GM12892 (cell line): ENCODE measurements around the gene SCAMP4.

ENCODE experiments used
- POLR2A ChIP-seq: IDR thresholded peaks from 2 replicates; pipeline ENCODE4 v1.6.1; 2011; ENCODE audit warnings: low read depth, low read length, control low read depth
- POLR2AphosphoS5 ChIP-seq: IDR thresholded peaks from 2 replicates; pipeline ENCODE4 v1.6.1; 2011; ENCODE audit warnings: low read depth, low read length, control low read depth
- TAF1 ChIP-seq: IDR thresholded peaks from 2 replicates; pipeline ENCODE4 v1.6.1; 2011; ENCODE audit warnings: low read depth, mild to moderate bottlenecking, control low read depth, low read length, borderline replicate concordance

DNA sequence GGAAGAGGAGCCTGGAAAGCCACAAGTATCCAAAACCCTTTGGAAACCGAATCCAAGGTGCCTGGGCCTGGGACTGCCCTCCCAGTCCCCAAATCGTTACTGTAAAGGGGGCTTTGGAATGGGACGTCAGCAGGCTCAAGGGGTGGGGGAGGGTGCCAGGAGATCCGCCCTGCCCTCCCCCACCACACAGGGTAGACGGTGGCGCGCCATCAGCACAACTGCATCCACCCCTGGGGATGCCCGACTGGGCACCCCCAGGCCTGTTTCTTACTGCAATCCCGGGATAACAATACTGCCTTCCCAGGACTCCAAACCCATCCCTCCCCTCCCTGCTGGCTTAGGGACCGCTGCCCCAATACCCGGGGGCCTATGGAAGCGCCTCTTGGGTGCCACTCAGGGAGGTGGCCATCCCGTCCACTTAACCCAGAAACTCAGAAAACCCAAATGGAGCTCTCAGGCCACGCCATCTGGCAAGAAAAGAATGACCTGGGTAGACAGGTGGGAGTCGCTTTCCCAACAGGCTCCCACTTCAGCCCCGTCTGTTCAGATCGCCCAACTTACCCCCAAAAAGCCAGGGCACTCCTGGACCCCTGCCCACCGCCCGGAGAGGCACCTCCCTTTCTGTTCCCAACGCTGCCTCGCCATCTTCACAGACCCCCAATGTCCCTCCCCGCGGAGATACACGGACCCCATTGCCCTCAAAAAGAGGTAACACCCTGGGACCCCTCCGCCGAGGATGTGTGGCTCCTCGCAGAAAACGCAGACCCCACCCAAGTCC, 44.2 kb upstream of the SCAMP4 start:
- TF ChIP-seq POLR2A, result no peak
- no peak for TF ChIP-seq POLR2AphosphoS5
- TF ChIP-seq TAF1, result no peak
